Left cardiac atrium (tissue), 4 donors: ENCODE data around the gene NRCAM. TPM values are rescaled to one million over a fixed set of nuclear protein-coding genes. Genes with fewer than 3 reads are reported as not detected.

ENCODE experiments used
- ATAC-seq, 2 donors: fragments of 200-7000 bp; cut with Tn5 transposase; one replicate each; pipeline ENCODE4 v1.9.1; 2020; ENCODE audit warnings: mild to moderate bottlenecking in 2 of 2, moderate library complexity in 2 of 2
- DNase-seq: peaks from one replicate; pipeline ENCODE4 v3.0.0-alpha.2; 2020
- intact Hi-C, 2 donors: fragments of 100-400 bp; cut with DNase I; formaldehyde crosslinking; loops; one replicate each; pipeline versions ENCODE4 v1.14.1 to v1.15.1; 2022 to 2023
- total RNA-seq, 2 donors: library from RNA; stranded (reverse); fragmentation: NEBNext Ultra II Directional; extraction: Animal tissue kit (Norgen Biotek cat#: 25700); gene quantifications; one replicate each; pipeline ENCODE4 v1.2.1, GENCODE V29; 2021
- donor health status: DM: no; HTN: yes; CAD: no.
- donor health status: DM: no; HTN: yes; CAD: no; lungs with severe emphysema.
- donor health status: DM: yes; HTN: yes; CAD: no.
- donor health status: Dilated cardiomyopathy.

The NRCAM gene
- total RNA-seq, 2 donors from 2014 or later = 0.47 to 3.4 TPM

GRCh38 chr7:108136191-108136688 lies 320.0 kb downstream of the NRCAM start:
- no peak for DNase-seq
- ATAC-seq = no peak
- intact Hi-C loops = no loop called here

DNA sequence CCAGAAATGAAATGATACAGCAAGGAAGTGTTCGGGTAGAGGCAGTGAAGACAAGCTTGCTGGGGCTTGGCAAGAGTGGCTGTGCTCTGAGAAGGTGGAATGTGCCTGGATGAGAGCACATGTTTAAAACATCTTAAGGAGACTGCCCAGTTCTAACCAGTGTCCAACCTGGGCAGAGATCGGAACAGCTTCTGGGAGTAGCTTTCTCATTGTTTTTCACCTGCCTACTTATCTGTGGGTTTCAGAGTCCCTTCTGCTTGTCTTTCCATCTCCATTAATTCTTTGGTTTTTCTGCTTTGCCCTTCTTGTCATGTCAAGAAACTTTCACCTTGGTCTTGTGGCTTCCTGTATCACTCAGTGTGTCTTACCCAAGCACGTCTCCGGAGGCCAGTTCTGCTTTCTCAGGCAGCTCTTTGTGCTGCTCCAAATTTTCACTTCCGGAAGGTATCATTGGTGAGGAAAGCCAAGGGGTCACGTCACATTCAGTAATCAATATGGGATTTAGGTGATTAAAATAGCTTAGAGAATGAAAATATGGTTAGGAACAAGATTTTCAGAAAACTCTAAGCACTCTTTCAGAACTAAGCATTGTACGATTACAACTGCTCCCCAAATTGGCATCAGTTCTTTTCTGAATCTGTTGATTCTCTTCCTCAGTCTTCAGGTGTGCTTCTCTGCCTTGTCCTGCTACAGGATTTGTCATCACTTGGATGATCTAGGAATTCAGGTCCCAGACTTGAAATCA lies 320.6 kb downstream of the NRCAM start:
- ATAC-seq (no peak), DNase-seq (no peak)
- intact Hi-C loops = no loop called here

DNA sequence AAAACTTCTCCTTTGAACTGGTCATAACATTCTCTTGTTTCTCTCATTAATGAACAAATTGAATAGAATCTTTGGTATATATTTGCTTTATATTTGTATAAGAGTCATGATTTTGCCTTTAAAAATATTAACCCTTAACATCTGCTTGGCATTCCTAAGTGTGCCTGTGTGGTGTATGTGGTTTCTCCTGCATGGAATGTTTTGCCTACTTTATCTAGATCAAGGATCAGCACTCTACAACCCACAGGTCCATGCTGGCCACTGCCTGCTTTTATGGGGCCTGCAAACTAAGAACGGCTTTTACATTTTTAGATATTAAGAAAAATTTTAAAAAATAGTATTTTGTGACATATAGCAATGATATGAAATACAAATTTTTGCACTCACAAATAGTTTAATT lies 321.8 kb downstream of the NRCAM start:
- ATAC-seq = no peak
- intact Hi-C loops = no loop called here
- DNase-seq = no peak

GRCh38 chr7:108132551-108133265 lies 323.5 kb downstream of the NRCAM start:
- DNase-seq (no peak), ATAC-seq (no peak)
- intact Hi-C loops = no loop called here

- no peak for ATAC-seq
- intact Hi-C loops = no loop called here
Observed at GRCh38 chr7:108130261-108130660, 326.0 kb downstream of the NRCAM start, which contains the start of gene LAMB4. TSS of gene LAMB4 (minus strand) at chr7:108130361. CDS start at chr7:108123164, 7,197 bp downstream.

GRCh38 chr7:108129018-108129965 lies 326.9 kb downstream of the NRCAM start:
- intact Hi-C loops = no loop called here
- ATAC-seq = no peak
- DNase-seq = no peak

More at GRCh38 chr7:108130261-108130660, 326.0 kb downstream of the NRCAM start, which contains the start of gene LAMB4:
- no peak for DNase-seq

DNA sequence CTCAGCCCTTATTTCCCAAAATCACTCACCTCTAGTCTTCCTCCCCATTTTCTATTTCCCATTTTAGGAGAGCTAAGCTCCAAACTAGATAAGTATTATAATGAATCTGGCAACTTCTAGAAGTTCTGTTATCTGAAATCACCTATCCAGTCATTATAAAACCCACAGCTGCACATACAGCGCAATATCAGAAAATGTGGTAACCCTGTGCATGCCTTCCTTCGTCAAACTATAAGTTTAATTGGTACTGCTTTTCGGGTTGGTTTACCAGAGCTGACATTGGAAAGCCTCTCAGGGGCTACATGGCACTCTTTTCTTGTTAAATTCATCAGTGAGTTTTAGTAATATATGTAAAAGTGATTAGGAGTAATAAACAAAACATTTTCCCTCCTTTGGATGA lies 327.7 kb downstream of the NRCAM start:
- ATAC-seq (no peak), DNase-seq (no peak)
- intact Hi-C loops = no loop called here

DNA sequence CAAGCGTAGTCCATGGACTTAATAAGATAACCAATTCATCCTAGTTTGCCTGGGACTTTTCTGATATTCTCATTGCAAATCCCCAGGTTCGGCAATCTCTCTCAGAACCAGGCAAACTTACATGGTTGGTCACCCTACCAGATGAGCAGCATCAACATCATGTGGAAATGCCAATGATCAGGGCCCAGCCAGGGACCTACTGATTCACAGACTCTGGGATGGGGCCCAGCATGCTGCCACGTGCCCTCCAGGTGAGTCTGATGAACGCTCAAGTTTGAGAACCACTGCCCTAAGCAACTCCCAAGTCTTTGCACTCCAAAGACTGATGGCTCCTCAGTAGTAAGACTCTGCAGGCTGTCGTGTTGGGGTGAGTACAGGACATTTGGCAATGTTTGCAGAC lies 328.8 kb downstream of the NRCAM start:
- ATAC-seq (no peak), DNase-seq (no peak)
- intact Hi-C loops = no loop called here

DNA sequence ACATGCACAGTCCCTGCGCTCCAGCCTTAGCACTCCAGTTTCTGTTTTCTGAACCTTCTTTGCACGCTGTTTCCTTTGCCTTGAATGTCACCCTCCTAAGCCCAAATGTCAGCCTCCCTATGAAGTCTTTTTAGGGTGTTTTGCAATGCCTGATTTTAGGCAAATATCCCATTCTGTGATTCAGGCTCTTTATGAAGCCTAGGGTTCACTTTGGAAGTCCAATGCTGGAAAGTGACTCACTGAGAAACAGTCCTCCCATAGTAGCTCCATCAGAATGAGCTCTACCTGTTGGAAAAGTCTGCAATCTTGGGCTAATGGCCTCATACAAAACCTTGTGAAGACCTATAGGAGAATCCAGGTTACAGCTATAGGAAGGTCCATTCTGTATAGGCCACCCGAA lies 331.4 kb downstream of the NRCAM start:
- DNase-seq (no peak), ATAC-seq (peak in 1 of 2 donors; percentile 68)
- intact Hi-C loops = no loop called here

- intact Hi-C loops = no loop called here
- no peak for DNase-seq
- no peak for ATAC-seq
Observed at GRCh38 chr7:108122181-108122580, 334.1 kb downstream of the NRCAM start.

GRCh38 chr7:108120933-108121332 lies 335.3 kb downstream of the NRCAM start:
- no peak for DNase-seq
- intact Hi-C loops = no loop called here
- peak in 1 of 2 donors; percentile 26 for ATAC-seq

DNA sequence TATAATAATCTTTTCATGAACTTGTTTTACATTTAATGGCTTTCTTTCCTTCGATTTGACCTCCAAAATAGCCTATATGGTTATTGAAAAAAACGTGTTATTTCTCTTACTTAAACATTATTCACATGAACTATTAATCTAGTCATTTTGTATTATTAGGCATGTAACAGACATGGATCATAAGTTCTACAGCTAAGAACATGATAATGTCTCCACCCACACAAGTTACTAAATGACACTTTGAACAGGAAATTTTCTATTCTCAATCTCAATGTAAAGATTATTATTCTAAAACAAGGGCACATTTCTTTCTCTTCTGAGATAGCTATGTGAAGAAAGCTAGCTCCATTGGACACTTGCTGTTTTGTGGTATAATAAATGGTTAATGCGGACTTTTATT lies 336.0 kb downstream of the NRCAM start:
- DNase-seq = no peak
- ATAC-seq = no peak
- intact Hi-C loops = no loop called here

DNA sequence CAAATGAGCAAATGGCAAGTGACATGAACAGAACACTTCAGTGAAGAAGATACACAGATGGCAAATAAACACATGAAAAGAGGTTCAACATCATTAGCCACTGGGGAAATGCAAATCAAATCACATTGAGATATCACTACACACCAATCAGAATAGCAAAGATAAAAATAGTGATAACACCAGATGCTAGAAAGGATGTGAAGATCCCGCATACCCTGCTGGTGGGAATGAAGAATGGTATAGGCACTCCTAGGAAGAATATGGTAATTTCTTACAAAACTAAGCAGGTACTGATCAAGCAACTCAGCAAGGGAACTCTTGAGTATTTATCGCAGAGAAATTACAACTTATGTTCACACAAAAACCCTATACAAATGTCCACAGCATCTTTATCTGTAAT lies 337.3 kb downstream of the NRCAM start:
- ATAC-seq = no peak
- intact Hi-C loops = no loop called here

GRCh38 chr7:108114117-108114841 lies 342.0 kb downstream of the NRCAM start:
- ATAC-seq (peak in 1 of 2 donors; percentile 30), DNase-seq (no peak)

More for the DNA sequence above, 337.3 kb downstream of the NRCAM start:
- no peak for DNase-seq

GRCh38 chr7:108112683-108113082 lies 343.6 kb downstream of the NRCAM start:
- intact Hi-C loops = no loop called here
- DNase-seq (no peak), ATAC-seq (peak in 1 of 2 donors; percentile 63)

More at GRCh38 chr7:108114117-108114841, 342.0 kb downstream of the NRCAM start:
- intact Hi-C loops = no loop called here

DNA sequence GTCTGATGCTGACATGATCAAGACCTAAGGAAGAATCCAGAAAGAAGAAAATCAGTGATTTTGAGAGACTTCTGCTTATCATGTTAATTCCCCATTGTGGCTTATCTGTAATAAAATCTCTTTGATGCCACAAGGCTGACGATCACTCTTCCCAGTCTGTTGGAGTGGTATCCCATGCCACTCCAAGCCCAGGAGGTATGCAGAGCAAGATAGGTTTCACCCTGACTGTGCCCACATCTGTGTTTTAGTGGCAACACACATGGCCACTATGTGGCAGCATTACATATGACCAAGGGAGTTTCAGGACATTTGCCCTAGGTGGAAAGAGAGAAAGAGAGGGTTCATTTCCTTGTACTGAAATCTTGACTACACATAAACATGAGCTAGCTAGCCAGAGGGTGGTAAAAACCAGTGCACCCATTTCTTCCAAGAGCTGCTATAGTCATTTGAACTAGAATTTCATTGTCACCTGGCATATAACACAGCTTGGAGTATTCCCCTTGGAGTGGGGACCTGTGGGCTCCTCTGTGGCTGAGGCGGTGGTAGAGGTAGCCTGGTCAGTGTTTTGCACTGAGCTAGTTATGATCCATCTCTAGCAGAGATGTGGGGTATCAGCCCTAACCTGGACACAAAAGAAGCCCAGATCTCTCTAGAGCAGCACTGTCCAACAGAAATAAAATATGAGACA lies 346.9 kb downstream of the NRCAM start:
- no peak for ATAC-seq
- DNase-seq = no peak
- intact Hi-C loops = no loop called here

DNA sequence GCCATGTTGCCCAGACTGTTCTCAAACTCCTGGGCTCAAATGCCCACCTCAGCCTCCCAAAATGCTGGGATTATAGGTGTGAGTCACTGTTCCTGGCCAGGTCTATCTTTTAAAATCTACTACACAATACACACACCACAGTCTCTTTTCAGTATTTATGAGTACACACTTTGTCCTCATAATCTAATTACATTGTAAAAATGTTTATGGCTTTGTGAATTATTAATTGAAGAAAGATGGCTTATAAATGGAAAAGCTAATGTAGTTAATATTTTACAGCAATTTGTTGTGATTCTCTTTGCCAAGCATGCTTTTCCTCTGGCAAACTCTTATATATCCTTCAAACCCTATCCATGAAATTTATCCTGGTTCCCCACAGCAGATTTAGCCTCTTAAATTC lies 348.1 kb downstream of the NRCAM start:
- intact Hi-C loops = no loop called here
- ATAC-seq = no peak
- no peak for DNase-seq

- ATAC-seq (peak in 1 of 2 donors; percentile 43), DNase-seq (no peak)
- intact Hi-C loops = no loop called here
Observed at GRCh38 chr7:108104324-108104723, 351.9 kb downstream of the NRCAM start.
